SK-N-SH treated with all-trans-retinoic acid at 6 μM for 48 hours (cell line): Measurements from ENCODE around the gene ANTXRL.

Experiments
- ATAC-seq: fragments of 200-7000 bp; cut with Tn5 transposase; 3 replicates; pipeline ENCODE4 v1.9.1; 2020; ENCODE audit warnings: mild to moderate bottlenecking, moderate library complexity
- CSDC2 ChIP-seq: fragments of 250-450 bp; sonication (Bioruptor Pico); IDR thresholded peaks from 2 replicates; pipeline ENCODE4 v1.5.0; 2020; ENCODE audit warnings: mild to moderate bottlenecking, moderate library complexity
- CSRNP3 ChIP-seq: fragments of 250-450 bp; sonication (Bioruptor Pico); IDR thresholded peaks from 2 replicates; pipeline ENCODE4 v1.5.1; 2021; ENCODE audit warnings: mild to moderate bottlenecking, moderate library complexity
- GLIS3 ChIP-seq: fragments of 250-450 bp; sonication (Bioruptor Pico); IDR thresholded peaks from 2 replicates; pipeline ENCODE4 v1.5.0; 2020; ENCODE audit warnings: mild to moderate bottlenecking, moderate library complexity
- ISL1 ChIP-seq: fragments of 250-450 bp; sonication (Bioruptor Pico); IDR thresholded peaks from 2 replicates; pipeline ENCODE4 v2.1.2; 2022; ENCODE audit warnings: mild to moderate bottlenecking, moderate library complexity
- PATZ1 ChIP-seq: fragments of 250-450 bp; sonication (Bioruptor Pico); IDR thresholded peaks from 2 replicates; pipeline ENCODE4 v1.8.0; 2020; ENCODE audit warnings: mild to moderate bottlenecking, moderate library complexity, borderline replicate concordance
- POU6F1 ChIP-seq: fragments of 250-450 bp; sonication (Bioruptor Pico); IDR thresholded peaks from 2 replicates; pipeline ENCODE4 v1.8.0; 2021; ENCODE audit warnings: low read depth, mild to moderate bottlenecking, moderate library complexity, borderline replicate concordance
- PPARA ChIP-seq: fragments of 250-450 bp; sonication (Bioruptor Pico); IDR thresholded peaks from 2 replicates; pipeline ENCODE4 v1.5.0; 2020; ENCODE audit warnings: mild to moderate bottlenecking, borderline replicate concordance
- RARB ChIP-seq: fragments of 250-450 bp; sonication (Bioruptor Pico); IDR thresholded peaks from 2 replicates; pipeline ENCODE4 v1.8.0; 2021; ENCODE audit warnings: mild to moderate bottlenecking, moderate library complexity
- SNAI2 ChIP-seq: fragments of 250-450 bp; sonication (Bioruptor Pico); IDR thresholded peaks from 2 replicates; pipeline ENCODE4 v1.5.0; 2020; ENCODE audit warnings: mild to moderate bottlenecking, moderate library complexity
- TCF4 ChIP-seq: fragments of 250-450 bp; sonication (Bioruptor Pico); IDR thresholded peaks from 2 replicates; pipeline ENCODE4 v1.8.0; 2021; ENCODE audit warnings: mild to moderate bottlenecking, moderate library complexity, borderline replicate concordance
- TSHZ2 ChIP-seq: fragments of 250-450 bp; sonication (Bioruptor Pico); IDR thresholded peaks from 2 replicates; pipeline ENCODE4 v1.5.0; 2020; ENCODE audit warnings: mild to moderate bottlenecking, moderate library complexity
- ZC3H10 ChIP-seq: fragments of 250-450 bp; sonication (Bioruptor Pico); IDR thresholded peaks from 2 replicates; pipeline ENCODE4 v1.5.1; 2021; ENCODE audit warnings: mild to moderate bottlenecking, moderate library complexity
- ZFP3 ChIP-seq: fragments of 250-450 bp; sonication (Bioruptor Pico); IDR thresholded peaks from 2 replicates; pipeline ENCODE4 v1.5.0; 2020; ENCODE audit warnings: mild to moderate bottlenecking, moderate library complexity
- ZNF565 ChIP-seq: fragments of 450-650 bp; formaldehyde crosslinking; conservative IDR thresholded peaks from 2 replicates; pipeline ENCODE4 v1.5.0; 2020; ENCODE audit warnings: low read depth, mild to moderate bottlenecking, moderate library complexity
- ZNF70 ChIP-seq: fragments of 450-650 bp; formaldehyde crosslinking; IDR thresholded peaks from 2 replicates; pipeline ENCODE4 v1.5.0; 2020; ENCODE audit warnings: mild to moderate bottlenecking, moderate library complexity
- TF ChIP-seq, protein P1 (sequence below): fragments of 250-450 bp; sonication (Bioruptor Pico); IDR thresholded peaks from 2 replicates; pipeline ENCODE4 v1.5.1; 2020; ENCODE audit warnings: low read depth, mild to moderate bottlenecking, moderate library complexity

The ANTXRL gene

GRCh38 chr10:46285300-46285699 lies 1.5 kb upstream of the ANTXRL start:
- no peak for ATAC-seq
- TF ChIP-seq PPARA (no peak), ZFP3 (no peak), TSHZ2 (CRISPR knock-in tag) (no peak)
- TF ChIP-seq, all 23 proteins: peak for 0

- no peak for TF ChIP-seq PPARA
- TF ChIP-seq ZNF70 (CRISPR knock-in tag), result no peak
- no peak for TF ChIP-seq PATZ1
- TF ChIP-seq ISL1 (CRISPR knock-in tag), result no peak
- TF ChIP-seq RARB (CRISPR knock-in tag), result no peak
- no peak for TF ChIP-seq POU6F1 (CRISPR knock-in tag)
- no peak for TF ChIP-seq ZNF565 (CRISPR knock-in tag)
- no peak for TF ChIP-seq CSDC2 (CRISPR knock-in tag)
- no peak for ATAC-seq
Observed at GRCh38 chr10:46285966-46286620, 704 bp upstream of the ANTXRL start.

DNA sequence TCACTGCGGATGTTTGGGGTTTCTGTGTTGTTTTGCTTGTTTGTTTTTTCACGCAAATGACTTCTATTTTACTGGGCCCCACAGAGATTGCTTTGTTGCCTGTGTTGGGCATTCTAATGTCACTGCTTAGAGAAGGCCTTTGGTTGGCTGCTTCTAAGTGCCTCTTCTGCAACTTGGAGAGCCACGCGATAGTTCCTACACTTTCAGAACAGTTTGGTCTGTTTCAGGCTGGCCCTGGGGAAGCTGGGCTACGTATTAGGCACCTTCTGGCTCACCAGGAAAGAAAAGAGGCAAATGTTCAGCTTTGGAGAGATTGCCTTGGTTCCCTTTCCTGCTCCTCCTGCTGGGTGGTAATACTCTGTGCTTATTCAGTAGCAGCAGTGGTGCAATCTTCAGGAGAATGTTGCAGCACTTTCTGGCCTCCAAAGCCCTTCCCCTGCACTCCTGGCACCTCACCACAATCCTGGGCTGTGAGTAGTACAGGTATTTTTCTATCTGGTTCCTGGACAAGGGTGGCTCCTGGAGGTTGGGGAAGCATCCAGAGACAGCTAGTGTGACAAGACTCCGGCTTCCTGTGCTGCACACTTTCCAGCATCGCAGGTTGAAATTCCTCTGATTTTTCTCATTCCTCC lies 1.2 kb downstream of the ANTXRL start:
- TF ChIP-seq CSDC2 (CRISPR knock-in tag) (no peak), GLIS3 (CRISPR knock-in tag) (no peak), SNAI2 (CRISPR knock-in tag) (no peak), PPARA (no peak), ZFP3 (no peak), ZNF565 (CRISPR knock-in tag) (no peak), ZC3H10 (CRISPR knock-in tag) (no peak)
- TF ChIP-seq, protein P1, sequence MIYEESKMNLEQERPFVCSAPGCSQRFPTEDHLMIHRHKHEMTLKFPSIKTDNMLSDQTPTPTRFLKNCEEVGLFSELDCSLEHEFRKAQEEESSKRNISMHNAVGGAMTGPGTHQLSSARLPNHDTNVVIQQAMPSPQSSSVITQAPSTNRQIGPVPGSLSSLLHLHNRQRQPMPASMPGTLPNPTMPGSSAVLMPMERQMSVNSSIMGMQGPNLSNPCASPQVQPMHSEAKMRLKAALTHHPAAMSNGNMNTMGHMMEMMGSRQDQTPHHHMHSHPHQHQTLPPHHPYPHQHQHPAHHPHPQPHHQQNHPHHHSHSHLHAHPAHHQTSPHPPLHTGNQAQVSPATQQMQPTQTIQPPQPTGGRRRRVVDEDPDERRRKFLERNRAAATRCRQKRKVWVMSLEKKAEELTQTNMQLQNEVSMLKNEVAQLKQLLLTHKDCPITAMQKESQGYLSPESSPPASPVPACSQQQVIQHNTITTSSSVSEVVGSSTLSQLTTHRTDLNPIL (CRISPR knock-in tag), result no peak

DNA sequence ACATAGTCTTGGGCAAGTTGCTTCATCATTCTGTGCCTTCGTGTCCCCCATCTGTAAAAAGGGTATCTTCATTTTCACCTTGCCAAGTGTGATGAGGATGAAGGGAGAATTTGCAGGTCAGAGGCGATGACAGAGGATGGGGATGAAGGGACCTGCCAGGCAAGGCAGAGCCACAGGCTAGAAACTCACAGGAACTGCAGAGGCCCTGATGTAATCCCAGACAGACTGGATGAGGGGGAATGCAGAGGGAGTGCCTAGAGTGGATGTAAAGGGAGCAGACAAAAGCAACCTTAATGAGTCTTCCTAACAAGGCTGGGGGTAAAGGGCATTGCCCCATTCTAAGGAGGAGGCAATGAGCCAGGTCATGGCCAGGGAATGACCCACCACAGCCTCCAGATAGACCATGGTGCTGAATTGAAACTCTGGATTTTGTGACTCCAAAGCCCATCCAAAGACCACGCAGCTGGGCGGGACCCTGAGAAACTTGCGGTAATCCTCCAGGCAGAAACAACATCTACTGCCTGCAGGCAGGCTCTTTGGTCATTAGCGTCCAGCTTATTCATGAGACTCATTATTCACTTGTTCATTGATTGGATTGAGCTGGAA lies 1.9 kb downstream of the ANTXRL start:
- no peak for ATAC-seq

More for the DNA sequence above, 1.2 kb downstream of the ANTXRL start:
- no peak for ATAC-seq

More for the DNA sequence above, 1.9 kb downstream of the ANTXRL start:
- no peak for TF ChIP-seq PATZ1
- no peak for TF ChIP-seq CSRNP3 (CRISPR knock-in tag)
- TF ChIP-seq TCF4 (CRISPR knock-in tag), result no peak
